Measurements from ENCODE around the gene CD2. TPM values are rescaled to one million over a fixed set of nuclear protein-coding genes. Genes with fewer than 3 reads are reported as not detected.

The CD2 gene
- total RNA-seq, 1 donor from 2014 or later = 8.3 TPM

- DNase-seq (ENCODE audit: extremely low spot score in 2 of 2) = no peak
- no peak for TF ChIP-seq POLR2A (IDR thresholded peaks at IDR 0.05)
- TF ChIP-seq POLR2AphosphoS5 (IDR thresholded peaks at IDR 0.05; ENCODE audit: insufficient read depth in 1 of 2, low read depth in 1 of 2) = no peak
- TF ChIP-seq CTCF (IDR thresholded peaks at IDR 0.05) = no peak
- H3K27me3 ChIP-seq = no peaks in the 10 kb centered on the region
- intact Hi-C loops (cut with DNase I) = no loop called here
- H3K9me3 ChIP-seq = no peaks in the 10 kb centered on the region
- H3K4me1 ChIP-seq = peaks cover 22% of the 10 kb centered on the region
- H3K36me3 ChIP-seq = no peaks in the 10 kb centered on the region
- H3K27ac ChIP-seq = no peak overlapping the region
- H3K4me3 ChIP-seq = no peak overlapping the region
Observed at GRCh38 chr1:116760996-116761665, 6.9 kb downstream of the CD2 start.

DNA sequence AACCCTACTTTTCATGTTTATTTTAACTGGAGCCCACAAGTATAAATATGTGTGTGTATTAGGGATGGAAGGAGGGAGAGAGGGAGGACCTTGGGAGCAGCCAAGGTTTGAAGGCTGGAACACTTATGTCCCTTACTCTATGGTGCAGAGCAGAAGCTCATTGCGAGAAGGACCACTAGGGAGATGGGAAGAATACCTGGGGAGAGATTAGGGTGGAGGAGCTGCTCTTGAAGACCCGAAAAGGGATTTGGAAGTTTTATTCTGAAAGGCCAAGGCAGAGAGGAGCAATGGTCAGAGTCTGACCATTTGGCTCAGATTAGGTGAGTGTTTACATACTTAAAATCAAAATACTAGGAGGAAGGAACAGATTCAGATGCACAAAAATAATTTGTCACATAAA, 8.1 kb downstream of the CD2 start:
- intact Hi-C loops (cut with DNase I) = no loop called here
- H3K4me3 ChIP-seq = no peak overlapping the region
- no peaks in the 10 kb centered on the region for H3K9me3 ChIP-seq
- H3K27me3 ChIP-seq = no peaks in the 10 kb centered on the region
- TF ChIP-seq CTCF (IDR thresholded peaks at IDR 0.05) = no peak
- TF ChIP-seq POLR2A (IDR thresholded peaks at IDR 0.05) = no peak
- TF ChIP-seq POLR2AphosphoS5 (IDR thresholded peaks at IDR 0.05; ENCODE audit: insufficient read depth in 1 of 2, low read depth in 1 of 2) = no peak
- DNase-seq (ENCODE audit: extremely low spot score in 2 of 2) = no peak
- peaks cover 22% of the 10 kb centered on the region for H3K4me1 ChIP-seq
- H3K36me3 ChIP-seq = no peaks in the 10 kb centered on the region
- peak overlapping the region; percentile 29 for H3K27ac ChIP-seq

DNA sequence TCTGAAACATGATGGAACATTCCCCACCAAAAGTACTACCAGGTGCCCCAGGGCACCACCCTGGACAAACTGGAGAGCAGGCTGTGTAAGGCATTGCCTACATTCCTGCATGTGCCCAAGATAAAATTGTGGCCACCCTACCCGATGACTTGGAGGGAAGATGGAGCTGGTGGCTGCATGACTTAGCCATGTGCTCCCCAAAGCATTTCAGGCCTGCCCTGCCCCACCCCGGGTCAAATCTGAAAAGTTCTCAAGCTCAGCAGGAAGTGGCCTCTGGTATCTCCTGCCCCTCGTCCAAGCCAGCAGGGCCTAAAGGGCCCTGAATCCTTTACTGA, 8.5 kb downstream of the CD2 start:
- H3K36me3 ChIP-seq = no peaks in the 10 kb centered on the region
- TF ChIP-seq CTCF (IDR thresholded peaks at IDR 0.05) (no peak), POLR2AphosphoS5 (IDR thresholded peaks at IDR 0.05; ENCODE audit: insufficient read depth in 1 of 2, low read depth in 1 of 2) (no peak), POLR2A (IDR thresholded peaks at IDR 0.05) (no peak)
- H3K27ac ChIP-seq = peak overlapping the region; percentile 29
- H3K9me3 ChIP-seq = no peaks in the 10 kb centered on the region
- H3K4me3 ChIP-seq = no peak overlapping the region
- peaks cover 22% of the 10 kb centered on the region for H3K4me1 ChIP-seq
- no peak for DNase-seq (ENCODE audit: extremely low spot score in 2 of 2)
- intact Hi-C loops (cut with DNase I) = no loop called here
- no peaks in the 10 kb centered on the region for H3K27me3 ChIP-seq

DNA sequence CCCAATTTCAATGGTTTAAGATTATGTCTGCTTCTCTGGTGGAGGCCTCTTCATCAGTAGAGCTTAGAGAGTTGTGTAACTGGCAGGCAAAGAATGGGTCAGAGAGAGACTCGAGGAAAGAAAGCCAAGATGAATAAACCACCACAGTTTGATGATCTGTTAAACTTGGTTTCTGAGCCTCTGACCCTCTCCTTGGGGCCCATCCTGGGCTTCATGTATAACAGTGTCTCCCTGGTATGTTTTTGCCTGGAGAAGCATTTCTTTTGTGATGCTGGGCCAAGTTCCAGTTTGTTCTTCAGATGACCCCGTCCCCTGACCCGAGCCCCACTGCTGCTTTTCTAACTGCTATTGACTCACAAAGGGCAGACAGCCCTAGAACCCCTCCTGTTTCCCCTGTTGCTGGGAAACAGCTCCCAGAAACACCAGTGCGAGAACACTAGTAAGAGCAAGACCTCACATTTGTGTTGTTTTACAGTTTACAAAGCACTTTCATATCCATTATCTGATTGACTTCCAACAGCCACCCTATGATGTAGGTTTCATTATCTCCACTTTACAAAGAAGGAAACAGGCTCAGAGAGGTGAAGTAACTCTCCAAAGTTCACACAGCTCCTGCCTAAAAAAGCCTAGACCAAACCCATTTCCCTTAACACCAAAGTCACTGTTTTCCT, 9.0 kb downstream of the CD2 start:
- intact Hi-C loops (cut with DNase I) = no loop called here
- H3K4me1 ChIP-seq = peaks cover 22% of the 10 kb centered on the region
- H3K9me3 ChIP-seq = no peaks in the 10 kb centered on the region
- TF ChIP-seq POLR2A (IDR thresholded peaks at IDR 0.05) (no peak), POLR2AphosphoS5 (IDR thresholded peaks at IDR 0.05; ENCODE audit: insufficient read depth in 1 of 2, low read depth in 1 of 2) (no peak)
- no peaks in the 10 kb centered on the region for H3K36me3 ChIP-seq
- H3K4me3 ChIP-seq = no peak overlapping the region
- peak overlapping the region; percentile 29 for H3K27ac ChIP-seq
- DNase-seq (ENCODE audit: extremely low spot score in 2 of 2) = no peak
- H3K27me3 ChIP-seq = no peaks in the 10 kb centered on the region

DNA sequence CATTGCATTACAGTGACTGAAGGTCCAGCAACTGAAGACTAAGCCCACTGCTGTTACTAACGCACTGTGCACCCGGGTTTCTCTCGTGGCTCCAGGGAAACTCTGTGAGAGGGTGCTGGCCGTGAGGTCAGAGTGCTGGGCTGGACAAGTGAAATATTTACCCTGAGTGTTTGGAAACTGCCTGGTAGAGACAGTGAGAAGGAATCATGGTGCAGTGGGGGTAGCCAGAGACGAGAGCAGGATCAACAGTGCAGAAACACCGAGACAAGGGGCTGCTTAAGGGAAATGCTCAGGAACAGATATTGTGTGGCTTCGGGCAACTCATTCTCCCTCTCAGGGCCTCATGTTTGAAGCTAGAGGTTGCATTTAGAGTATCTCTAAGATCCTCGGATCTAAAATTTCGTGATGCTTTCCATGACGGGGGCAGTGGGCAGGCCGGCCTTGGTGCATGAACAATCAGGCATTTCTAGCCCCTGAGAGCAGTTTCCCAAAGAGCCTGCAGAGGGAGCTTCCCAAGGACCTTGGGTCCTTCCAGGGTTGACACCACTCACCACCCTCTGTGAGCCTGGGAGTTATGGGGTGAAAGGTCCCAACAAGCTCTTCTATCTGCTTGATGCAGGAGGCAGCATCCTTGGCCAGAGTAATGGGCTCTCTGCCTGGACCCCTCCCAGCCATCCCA, 9.7 kb downstream of the CD2 start:
- intact Hi-C loops (cut with DNase I) = no loop called here
- no peak for DNase-seq (ENCODE audit: extremely low spot score in 2 of 2)
- TF ChIP-seq POLR2A (IDR thresholded peaks at IDR 0.05) = no peak
- TF ChIP-seq CTCF (IDR thresholded peaks at IDR 0.05) = no peak
- no peak for TF ChIP-seq POLR2AphosphoS5 (IDR thresholded peaks at IDR 0.05; ENCODE audit: insufficient read depth in 1 of 2, low read depth in 1 of 2)
- Histone ChIP-seq H3K9me3 (no peaks in the 10 kb centered on the region), H3K36me3 (no peaks in the 10 kb centered on the region), H3K27me3 (no peaks in the 10 kb centered on the region), H3K4me3 (no peak overlapping the region), H3K27ac (peak overlapping the region; percentile 29), H3K4me1 (peaks cover 22% of the 10 kb centered on the region)
